HG03159 (cell line): ENCODE measurements around the gene SSPN.

Experiments used
- ATAC-seq: cut with Tn5 transposase; IDR thresholded peaks from one replicate; pipeline ENCODE4 v1.9.1; 2021; ENCODE audit warnings: mild to moderate bottlenecking, moderate library complexity; ENCODE audit not compliant: unreplicated experiment

SSPN gene

DNA sequence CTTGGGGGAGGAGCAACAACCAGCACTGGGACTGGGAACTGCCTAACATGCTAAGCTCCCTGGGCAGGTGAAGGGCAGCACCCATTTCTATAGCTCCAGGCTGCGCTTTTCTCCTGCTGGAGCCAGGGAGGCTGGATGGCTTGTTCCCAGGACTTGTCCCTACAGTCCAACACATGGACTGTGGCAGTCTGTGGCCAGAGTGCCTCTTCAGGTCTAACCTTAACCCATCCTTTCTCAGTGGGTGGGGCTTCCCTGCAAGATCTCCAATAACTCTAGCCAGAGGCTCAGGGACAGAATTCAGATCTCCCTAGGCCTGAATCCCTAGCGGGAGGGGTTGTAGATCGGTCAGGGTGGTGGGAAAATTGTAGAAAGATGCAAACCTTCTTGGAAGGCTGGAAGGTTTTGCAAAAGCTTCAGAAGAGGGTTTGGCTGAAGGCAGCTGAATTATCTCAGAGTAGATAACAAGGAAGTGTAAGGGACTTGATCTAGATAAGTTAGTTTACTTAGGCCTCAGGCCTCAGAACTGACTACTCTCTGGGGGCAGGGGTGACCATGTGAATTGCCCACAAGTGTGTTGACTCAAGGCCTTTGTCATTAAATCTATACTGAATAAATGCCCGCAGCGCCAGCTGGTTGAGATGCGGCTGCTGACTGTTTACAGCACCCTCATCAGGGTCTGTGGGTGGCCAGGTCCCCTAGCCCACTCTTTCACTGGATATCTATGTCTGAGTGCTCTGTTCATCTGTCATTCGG lies 60.7 kb downstream of the SSPN start:
- no peak for ATAC-seq

DNA sequence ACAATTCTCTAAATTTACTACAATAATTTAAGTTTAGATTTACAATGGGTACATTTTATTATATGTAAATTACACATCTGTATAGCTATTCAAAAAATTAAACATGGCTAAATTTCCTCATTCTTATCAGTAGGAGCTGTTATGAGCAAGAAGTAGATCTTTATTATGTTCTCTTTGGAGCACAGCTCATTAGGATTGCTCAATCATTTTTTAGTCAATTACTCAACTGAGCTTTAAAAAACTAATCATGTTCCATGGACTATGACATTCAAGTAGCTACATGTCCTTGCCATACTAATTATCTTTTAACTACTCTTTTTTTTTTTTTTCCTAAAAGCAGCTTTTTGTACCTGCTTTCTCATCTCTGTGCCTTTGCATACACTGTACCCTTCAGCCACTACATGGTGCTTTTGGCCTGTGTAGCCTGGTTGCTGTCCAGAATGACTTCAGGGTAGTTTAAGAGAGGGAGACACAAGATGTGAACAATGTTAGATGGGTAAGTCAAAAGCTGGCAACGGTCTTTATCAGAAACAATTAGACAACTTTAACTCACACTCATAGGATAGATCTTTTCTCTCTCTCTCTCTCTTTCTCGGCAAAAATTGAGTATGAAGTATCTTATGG lies 69.0 kb downstream of the SSPN start:
- ATAC-seq = no peak

GRCh38 chr12:26265606-26266005 lies 70.2 kb downstream of the SSPN start:
- ATAC-seq = no peak

DNA sequence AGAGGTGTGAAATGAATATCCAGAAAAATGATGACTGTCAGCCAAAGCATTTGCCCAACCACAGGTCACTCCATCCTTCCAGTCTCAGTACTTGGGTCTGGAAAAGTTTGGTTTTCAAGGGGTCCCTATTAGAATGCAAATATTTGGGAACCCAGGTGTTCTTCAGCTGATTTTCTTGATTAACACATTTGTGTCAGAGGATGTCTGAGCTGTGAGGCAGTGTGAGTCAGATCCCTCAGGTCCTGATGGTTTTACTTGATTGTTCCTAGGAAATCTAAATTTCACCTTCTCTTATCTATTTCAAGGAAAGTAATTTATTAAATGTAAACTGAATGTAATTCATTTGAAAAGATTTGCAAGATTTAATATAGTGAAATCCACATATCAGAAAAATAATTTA lies 71.5 kb downstream of the SSPN start:
- no peak for ATAC-seq

GRCh38 chr12:26268841-26269561 lies 73.6 kb downstream of the SSPN start:
- no peak for ATAC-seq

DNA sequence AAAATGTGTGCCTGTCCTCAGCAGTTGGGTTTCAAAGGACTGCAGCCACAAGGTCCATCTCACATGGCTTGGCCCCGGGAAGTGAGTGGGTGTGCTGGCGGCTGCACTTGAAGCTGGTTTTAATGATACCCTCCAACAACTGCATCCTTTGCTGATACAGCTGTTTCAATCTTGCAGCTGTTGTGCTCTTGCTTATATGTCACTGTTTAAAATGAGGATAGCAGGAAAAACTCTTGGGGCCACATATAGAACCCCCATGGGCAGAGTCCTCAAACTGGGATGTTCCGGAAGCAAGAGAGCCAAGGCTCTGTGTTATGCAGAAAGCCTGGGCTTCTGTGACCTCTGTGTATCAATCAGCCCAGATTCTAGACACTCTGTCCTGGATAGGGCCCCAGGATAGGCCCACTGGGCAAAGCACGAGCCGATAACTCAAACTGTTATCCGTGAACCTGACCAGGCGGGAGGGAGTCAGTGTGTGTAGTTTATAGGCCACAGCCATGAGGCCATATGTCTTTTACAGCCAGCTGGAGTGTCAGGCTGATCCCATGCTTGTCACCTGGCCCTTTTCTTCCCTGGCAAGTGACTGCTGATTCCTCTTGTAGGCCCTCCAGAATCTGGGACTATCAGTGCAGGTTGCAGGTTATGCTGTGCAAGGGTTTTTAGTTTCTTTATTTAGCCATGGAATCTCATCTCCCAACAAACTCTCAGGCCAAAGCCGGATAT lies 74.3 kb downstream of the SSPN start:
- ATAC-seq = no peak

DNA sequence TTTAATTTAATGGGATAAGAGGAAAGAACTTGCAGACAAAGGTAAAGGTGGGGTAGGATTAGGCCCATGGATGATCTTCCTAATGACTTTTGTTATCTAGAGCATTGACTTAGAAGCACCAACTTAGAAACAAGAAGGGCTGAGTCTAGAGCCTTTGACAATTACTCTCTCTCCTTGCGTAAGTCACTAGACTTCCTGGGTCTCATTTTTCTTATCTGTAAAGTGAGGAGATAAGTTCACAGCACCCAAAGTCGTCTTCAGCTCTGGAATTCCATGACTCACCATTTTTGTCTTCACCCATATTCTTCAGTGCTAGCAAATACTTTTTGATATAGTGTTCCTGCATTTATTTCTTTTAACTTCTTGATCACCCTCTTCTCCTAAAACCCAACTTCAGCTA lies 75.7 kb downstream of the SSPN start:
- ATAC-seq = no peak

GRCh38 chr12:26271889-26272492 lies 76.6 kb downstream of the SSPN start:
- ATAC-seq = no peak

DNA sequence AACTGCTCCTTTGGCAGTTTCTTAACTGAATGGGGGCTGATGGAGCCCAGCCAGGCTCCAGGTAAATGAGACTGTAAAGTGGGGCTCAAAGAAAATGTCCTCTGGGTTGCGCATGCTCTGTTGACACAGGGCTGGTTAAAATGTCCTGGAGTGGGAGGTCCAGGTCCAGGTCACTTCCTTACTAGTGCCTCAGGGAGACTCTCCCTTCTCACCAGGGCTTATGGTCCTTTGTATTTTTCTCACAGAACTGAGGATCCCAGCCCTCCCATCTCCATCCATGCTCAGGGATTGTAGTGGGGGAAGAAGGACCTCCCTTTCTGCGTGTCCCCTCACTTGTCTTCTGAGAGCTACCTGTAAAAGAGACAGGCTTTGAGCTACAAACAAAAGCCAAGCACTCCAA lies 77.5 kb downstream of the SSPN start:
- no peak for ATAC-seq

DNA sequence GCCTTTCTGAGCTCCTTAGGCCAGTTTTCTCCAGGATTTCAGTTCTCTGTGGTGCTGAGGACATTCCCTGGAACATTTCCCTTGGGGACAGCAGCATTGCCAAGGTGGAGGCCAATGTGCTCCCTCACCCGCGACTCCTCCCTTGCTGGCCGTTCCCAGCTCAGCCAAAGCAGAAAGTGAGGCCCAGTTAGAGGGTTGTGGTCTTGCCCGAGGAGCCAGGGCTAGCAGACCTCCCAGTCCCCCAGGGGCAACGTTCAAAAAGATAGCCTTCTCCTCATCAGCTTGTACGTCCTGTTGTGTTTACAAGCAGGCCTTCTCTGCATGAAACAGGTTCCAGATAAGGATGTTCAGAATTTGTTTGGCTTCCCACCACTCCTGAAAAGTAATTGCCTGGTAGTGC lies 78.4 kb downstream of the SSPN start:
- ATAC-seq = no peak

GRCh38 chr12:26274441-26275312 lies 79.3 kb downstream of the SSPN start:
- peak; percentile 94 for ATAC-seq

DNA sequence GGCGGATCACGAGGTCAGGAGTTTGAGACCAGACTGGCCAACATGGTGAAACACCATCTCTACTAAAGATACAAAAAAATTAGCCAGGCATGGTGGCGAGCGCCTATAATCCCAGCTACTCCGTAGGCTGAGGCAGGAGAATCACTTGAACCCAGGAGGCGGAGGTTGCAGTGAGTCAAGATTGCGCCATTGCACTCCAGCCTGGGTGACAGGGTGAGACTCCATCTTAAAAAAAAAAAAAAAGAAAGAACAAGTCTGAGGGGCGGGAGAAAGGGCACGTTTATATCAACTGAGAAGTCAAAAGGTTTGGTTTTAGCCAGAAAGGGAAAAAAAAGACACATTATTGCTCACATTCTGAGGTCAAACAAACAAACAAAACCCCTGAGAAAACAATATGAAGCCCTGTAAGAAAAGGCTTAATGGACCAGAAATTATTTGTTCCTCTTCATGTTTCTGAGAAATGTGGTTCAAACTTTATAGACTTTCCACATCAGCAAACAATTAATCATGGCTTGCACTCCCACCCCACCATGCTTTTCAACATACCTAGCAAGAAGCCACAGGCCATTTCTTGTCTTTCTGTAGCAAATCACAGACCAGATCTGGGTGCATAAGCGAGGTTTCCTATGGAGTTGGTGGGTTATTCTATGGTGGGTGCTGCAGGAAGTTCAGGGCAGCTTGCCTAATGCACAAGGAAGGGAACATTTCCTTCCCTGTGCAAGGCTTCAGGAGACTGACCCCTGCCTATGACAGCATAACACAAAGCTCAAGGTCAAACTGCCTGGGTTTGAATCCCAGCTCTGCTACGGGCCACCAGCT lies 80.1 kb downstream of the SSPN start:
- ATAC-seq = no peak

DNA sequence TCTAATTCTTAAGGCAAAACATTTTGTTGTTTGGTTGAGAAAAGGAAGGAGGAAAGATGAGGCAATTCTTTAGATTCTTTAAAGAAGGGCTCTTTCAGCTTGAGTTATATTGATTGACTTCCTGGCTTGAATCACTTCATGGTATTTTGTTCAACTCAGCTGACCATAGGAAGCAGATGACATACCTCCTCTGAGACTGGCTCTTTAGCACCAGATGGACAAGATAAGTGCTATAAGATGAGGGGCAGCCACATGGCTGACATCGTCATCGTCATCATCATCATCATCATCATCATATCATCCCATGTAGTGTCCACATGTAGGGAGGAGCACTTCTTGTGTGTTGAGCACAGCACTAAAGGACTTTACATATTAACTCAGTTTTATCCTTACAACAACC lies 81.3 kb downstream of the SSPN start:
- ATAC-seq = no peak

- no peak for ATAC-seq
Measured at GRCh38 chr12:26277506-26278246, 82.3 kb downstream of the SSPN start.

DNA sequence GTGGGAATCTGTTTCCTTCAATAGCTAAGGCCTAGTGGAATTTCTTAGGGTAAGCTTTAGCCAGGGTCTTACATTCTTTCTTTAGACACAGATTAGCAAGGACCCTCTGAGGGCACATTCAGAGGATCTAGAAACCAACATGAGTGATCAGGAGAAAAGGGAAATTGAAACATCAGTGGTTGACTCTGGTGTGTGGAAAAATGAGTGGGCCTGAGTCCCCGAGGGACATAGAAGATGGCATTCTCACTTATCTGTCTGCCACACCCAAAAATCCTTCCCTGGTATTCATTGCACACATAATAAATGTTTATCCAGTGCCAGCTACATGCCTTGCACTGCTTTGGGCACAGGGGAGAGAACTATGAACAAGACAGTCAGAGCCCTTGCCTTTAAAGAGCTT lies 82.9 kb downstream of the SSPN start:
- ATAC-seq = no peak

DNA sequence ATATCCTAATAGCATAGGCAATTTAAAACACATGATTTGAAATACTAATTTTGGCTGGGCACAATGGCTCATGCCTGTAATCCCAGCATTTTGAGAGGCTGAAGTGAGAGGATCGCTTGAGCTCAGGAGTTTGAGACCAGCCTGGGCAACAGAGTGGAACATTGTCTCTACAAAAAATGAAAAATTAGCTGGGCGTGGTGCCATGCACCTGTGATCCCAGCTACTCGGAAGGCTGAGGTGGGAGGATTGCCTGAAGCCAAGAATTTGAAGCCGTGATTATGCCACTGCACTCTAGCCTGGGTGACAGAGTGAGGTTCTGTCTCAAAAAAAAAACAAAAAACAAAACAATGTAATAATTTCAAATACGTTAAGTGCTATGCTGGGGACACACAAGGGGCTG lies 83.3 kb downstream of the SSPN start:
- ATAC-seq = no peak

GRCh38 chr12:26279091-26279490 lies 83.7 kb downstream of the SSPN start:
- ATAC-seq = no peak

- no peak for ATAC-seq
Measured at GRCh38 chr12:26279908-26280307, 84.5 kb downstream of the SSPN start.

DNA sequence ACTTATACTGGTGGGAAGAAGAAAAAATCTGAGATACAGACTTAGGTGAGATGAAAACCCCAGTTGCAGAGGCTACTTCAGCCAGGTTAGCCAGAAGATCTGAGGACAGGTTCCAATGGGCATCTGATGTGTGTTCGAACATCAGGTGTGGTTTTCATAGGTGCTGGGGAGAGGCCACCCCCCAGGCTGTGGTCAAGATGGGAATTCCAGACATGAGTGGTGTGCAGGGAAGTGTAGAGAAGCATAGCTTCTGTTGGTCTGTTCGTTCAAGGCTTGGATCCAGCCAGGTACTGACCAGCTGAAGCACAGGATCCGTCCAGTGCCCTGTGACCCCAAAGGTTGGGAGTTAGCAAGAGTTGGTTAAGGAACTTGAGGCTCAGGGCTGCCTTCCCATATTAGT lies 85.5 kb downstream of the SSPN start:
- no peak for ATAC-seq
